ENCODE results near the gene VARS2.
"Not testable (repeated sequence)": the region's sequence is repeated elsewhere in the genome, so short reads cannot be mapped to it uniquely, and the experiment has no call there.

The VARS2 gene

GRCh38 chr6:30914076-30914853 is at the start of gene VARS2:
Gene VARS2 (plus strand): TSS chr6:30914238. CDS start chr6:30914837, 599 bp downstream.
- DNase-seq (ENCODE audit: low spot score): peak; percentile 95

GRCh38 chr6:30864325-30864724 is 49.7 kb upstream of the VARS2 start:
- DNase-seq (ENCODE audit: low spot score): no peak

- DNase-seq (ENCODE audit: low spot score): not testable (repeated sequence)
These were observed 44.7 kb upstream of the VARS2 start for GRCh38 chr6:30869241-30869749.

- no peak for DNase-seq (ENCODE audit: low spot score)
These were observed 43.5 kb upstream of the VARS2 start for GRCh38 chr6:30870546-30870945.

GRCh38 chr6:30871592-30872183 is 42.4 kb upstream of the VARS2 start:
- no peak for DNase-seq (ENCODE audit: low spot score)

- DNase-seq (ENCODE audit: low spot score): no peak
These were observed 40.8 kb upstream of the VARS2 start for GRCh38 chr6:30873137-30873640.

- DNase-seq (ENCODE audit: low spot score): not testable (repeated sequence)
These were observed 40.2 kb upstream of the VARS2 start for GRCh38 chr6:30873795-30874194.

GRCh38 chr6:30875244-30876038 is 38.6 kb upstream of the VARS2 start:
- no peak for DNase-seq (ENCODE audit: low spot score)

- DNase-seq (ENCODE audit: low spot score): no peak
These were observed 37.9 kb upstream of the VARS2 start for GRCh38 chr6:30876039-30876730.

- peak; percentile 88 for DNase-seq (ENCODE audit: low spot score)
These were observed 36.4 kb upstream of the VARS2 start for GRCh38 chr6:30877419-30878262.

- DNase-seq (ENCODE audit: low spot score): no peak
These were observed 34.2 kb upstream of the VARS2 start for GRCh38 chr6:30879684-30880427.

- DNase-seq (ENCODE audit: low spot score): peak; percentile 77
These were observed 33.3 kb upstream of the VARS2 start for GRCh38 chr6:30880698-30881252.

GRCh38 chr6:30881392-30882203 is 32.4 kb upstream of the VARS2 start:
- DNase-seq (ENCODE audit: low spot score): peak; percentile 60

GRCh38 chr6:30882204-30882758 is 31.8 kb upstream of the VARS2 start:
- DNase-seq (ENCODE audit: low spot score): no peak

- DNase-seq (ENCODE audit: low spot score): no peak
These were observed 31.0 kb upstream of the VARS2 start for GRCh38 chr6:30882759-30883684.

GRCh38 chr6:30883685-30884520 is 30.1 kb upstream of the VARS2 start, which contains the start of gene DDR1:
Gene DDR1 (plus strand): TSS chr6:30884519. CDS start chr6:30888730, 4,211 bp downstream.
- peak; percentile 91 for DNase-seq (ENCODE audit: low spot score)
